ENCODE data around the gene POLR2M.
A peak's percentile ranks its signal among the peaks of the same experiment; 100 is the strongest.

POLR2M gene

GRCh38 chr15:57691082-57691481 is 15.4 kb upstream of the POLR2M start:
- no peak for TF ChIP-seq TAF1 (IDR thresholded peaks at IDR 0.05; ENCODE audit: borderline replicate concordance, insufficient read depth, low read length)
- TF ChIP-seq FOXP2 (optimal IDR thresholded peaks at IDR 0.05; ENCODE audit: borderline replicate concordance, extremely low read depth, extremely low read length, insufficient read depth) = no peak
- no peak for TF ChIP-seq POLR2AphosphoS5 (IDR thresholded peaks at IDR 0.05; ENCODE audit: low read depth, low read length)
- TF ChIP-seq SIN3A (IDR thresholded peaks at IDR 0.05; ENCODE audit: borderline replicate concordance, insufficient read depth, low read length) = no peak
- TF ChIP-seq, protein P1, sequence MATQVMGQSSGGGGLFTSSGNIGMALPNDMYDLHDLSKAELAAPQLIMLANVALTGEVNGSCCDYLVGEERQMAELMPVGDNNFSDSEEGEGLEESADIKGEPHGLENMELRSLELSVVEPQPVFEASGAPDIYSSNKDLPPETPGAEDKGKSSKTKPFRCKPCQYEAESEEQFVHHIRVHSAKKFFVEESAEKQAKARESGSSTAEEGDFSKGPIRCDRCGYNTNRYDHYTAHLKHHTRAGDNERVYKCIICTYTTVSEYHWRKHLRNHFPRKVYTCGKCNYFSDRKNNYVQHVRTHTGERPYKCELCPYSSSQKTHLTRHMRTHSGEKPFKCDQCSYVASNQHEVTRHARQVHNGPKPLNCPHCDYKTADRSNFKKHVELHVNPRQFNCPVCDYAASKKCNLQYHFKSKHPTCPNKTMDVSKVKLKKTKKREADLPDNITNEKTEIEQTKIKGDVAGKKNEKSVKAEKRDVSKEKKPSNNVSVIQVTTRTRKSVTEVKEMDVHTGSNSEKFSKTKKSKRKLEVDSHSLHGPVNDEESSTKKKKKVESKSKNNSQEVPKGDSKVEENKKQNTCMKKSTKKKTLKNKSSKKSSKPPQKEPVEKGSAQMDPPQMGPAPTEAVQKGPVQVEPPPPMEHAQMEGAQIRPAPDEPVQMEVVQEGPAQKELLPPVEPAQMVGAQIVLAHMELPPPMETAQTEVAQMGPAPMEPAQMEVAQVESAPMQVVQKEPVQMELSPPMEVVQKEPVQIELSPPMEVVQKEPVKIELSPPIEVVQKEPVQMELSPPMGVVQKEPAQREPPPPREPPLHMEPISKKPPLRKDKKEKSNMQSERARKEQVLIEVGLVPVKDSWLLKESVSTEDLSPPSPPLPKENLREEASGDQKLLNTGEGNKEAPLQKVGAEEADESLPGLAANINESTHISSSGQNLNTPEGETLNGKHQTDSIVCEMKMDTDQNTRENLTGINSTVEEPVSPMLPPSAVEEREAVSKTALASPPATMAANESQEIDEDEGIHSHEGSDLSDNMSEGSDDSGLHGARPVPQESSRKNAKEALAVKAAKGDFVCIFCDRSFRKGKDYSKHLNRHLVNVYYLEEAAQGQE (IDR thresholded peaks at IDR 0.05; ENCODE audit: insufficient read depth in 1 of 2, low read depth in 2 of 2, low read length in 2 of 2) = no peak

GRCh38 chr15:57692709-57693108 is 13.8 kb upstream of the POLR2M start:
- TF ChIP-seq POLR2AphosphoS5 (IDR thresholded peaks at IDR 0.05; ENCODE audit: low read depth, low read length) (no peak), TAF1 (IDR thresholded peaks at IDR 0.05; ENCODE audit: borderline replicate concordance, insufficient read depth, low read length) (no peak), FOXP2 (optimal IDR thresholded peaks at IDR 0.05; ENCODE audit: borderline replicate concordance, extremely low read depth, extremely low read length, insufficient read depth) (no peak), SIN3A (IDR thresholded peaks at IDR 0.05; ENCODE audit: borderline replicate concordance, insufficient read depth, low read length) (no peak)
- TF ChIP-seq, protein P1 (IDR thresholded peaks at IDR 0.05; ENCODE audit: insufficient read depth in 1 of 2, low read depth in 2 of 2, low read length in 2 of 2) = no peak

- TF ChIP-seq POLR2AphosphoS5 (IDR thresholded peaks at IDR 0.05; ENCODE audit: low read depth, low read length) = no peak
- TF ChIP-seq SIN3A (IDR thresholded peaks at IDR 0.05; ENCODE audit: borderline replicate concordance, insufficient read depth, low read length) = no peak
- TF ChIP-seq, protein P1 (IDR thresholded peaks at IDR 0.05; ENCODE audit: insufficient read depth in 1 of 2, low read depth in 2 of 2, low read length in 2 of 2) = no peak
Observed at GRCh38 chr15:57694279-57694678, 12.2 kb upstream of the POLR2M start.

DNA sequence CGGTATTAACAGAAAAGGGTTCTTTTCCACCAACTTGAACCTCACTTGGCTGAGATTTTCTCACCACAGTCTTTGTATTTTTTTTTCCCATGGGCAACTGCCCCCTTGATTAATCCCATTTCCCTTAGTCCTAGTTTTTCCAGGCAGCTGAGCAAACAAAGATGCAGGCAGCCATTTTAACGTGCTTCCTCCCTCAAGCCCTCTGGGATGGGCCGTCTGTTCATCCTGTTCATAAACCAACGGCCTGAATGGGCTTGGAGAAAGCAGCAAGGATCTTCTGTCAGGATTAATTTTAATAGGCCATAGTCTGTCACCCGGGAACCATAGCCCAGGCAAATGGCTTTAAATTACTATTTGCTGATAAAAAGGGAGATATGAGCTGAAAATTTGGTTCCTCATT is 10.4 kb upstream of the POLR2M start:
- TF ChIP-seq TAF1 (IDR thresholded peaks at IDR 0.05; ENCODE audit: borderline replicate concordance, insufficient read depth, low read length) (no peak), FOXP2 (optimal IDR thresholded peaks at IDR 0.05; ENCODE audit: borderline replicate concordance, extremely low read depth, extremely low read length, insufficient read depth) (no peak), SIN3A (IDR thresholded peaks at IDR 0.05; ENCODE audit: borderline replicate concordance, insufficient read depth, low read length) (peak; percentile 37; the same call in 1 of the 2 replicates), POLR2AphosphoS5 (IDR thresholded peaks at IDR 0.05; ENCODE audit: low read depth, low read length) (0 out of 2 replicates have a peak, but pooled peaks have one; percentile 41)
- TF ChIP-seq, protein P1 (IDR thresholded peaks at IDR 0.05; ENCODE audit: insufficient read depth in 1 of 2, low read depth in 2 of 2, low read length in 2 of 2) = peak in 1 of 2 experiments; percentile 56; a peak in 1 of 4 replicates

DNA sequence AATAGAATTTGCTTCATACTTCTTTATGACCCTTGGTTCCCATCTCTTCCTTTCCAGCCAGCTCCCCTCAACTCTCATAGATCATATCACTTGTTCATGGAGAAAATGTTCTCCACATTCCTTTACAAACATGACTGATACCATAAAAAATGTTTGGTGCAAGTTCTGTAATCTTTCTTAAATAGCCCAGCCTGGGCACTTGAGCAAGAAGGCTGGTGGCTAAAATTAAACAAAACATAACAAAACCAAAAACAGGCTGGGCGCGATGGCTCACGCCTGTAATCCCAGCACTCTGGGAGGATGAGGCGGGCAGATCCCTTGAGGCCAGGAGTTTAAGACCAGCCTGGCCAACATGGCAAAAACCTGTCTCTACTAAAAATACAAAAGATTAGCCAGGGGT is 8.9 kb upstream of the POLR2M start:
- TF ChIP-seq FOXP2 (optimal IDR thresholded peaks at IDR 0.05; ENCODE audit: borderline replicate concordance, extremely low read depth, extremely low read length, insufficient read depth) (no peak), POLR2AphosphoS5 (IDR thresholded peaks at IDR 0.05; ENCODE audit: low read depth, low read length) (no peak), SIN3A (IDR thresholded peaks at IDR 0.05; ENCODE audit: borderline replicate concordance, insufficient read depth, low read length) (no peak)
- TF ChIP-seq, protein P1 (IDR thresholded peaks at IDR 0.05; ENCODE audit: insufficient read depth in 1 of 2, low read depth in 2 of 2, low read length in 2 of 2) = no peak

All from PFSK-1 (cell line).